ENCODE data around the gene CLK3. TPM values are rescaled to one million over a fixed set of nuclear protein-coding genes. Genes with fewer than 3 reads are reported as not detected.
A peak's percentile ranks its signal among the peaks of the same experiment; 100 is the strongest.

CLK3 gene
- total and polyA plus RNA-seq, 10 of the 15 experiments (the other 5 are each of a cell fraction or from before 2014, with no cell fraction given): 3.3 to 169 (median 66.2) TPM

- no peak for TF ChIP-seq NR2C1 (IDR thresholded peaks at IDR 0.05)
- no peak for TF ChIP-seq CHD2 (IDR thresholded peaks at IDR 0.05; ENCODE audit: borderline replicate concordance, low read depth, low read length)
- TF ChIP-seq KDM1A (IDR thresholded peaks at IDR 0.05; ENCODE audit: borderline replicate concordance): no peak
- TF ChIP-seq GATAD2B (conservative IDR thresholded peaks at IDR 0.05; ENCODE audit: low read depth): no peak
- SMC1A ChIA-PET (ENCODE audit: uncharacterized antibody, unreplicated experiment): interaction anchor here (0.7 to 2.2 kb wide), 4 partner anchors 50 to 67 kb away, joined by 3 to 10 read pairs (median 4); no protein-coding TSS in a partner anchor
- RAD21 ChIA-PET (ENCODE audit: unreplicated experiment): interaction anchor here (2.1 kb wide), 1 partner anchor 14 kb away, joined by 7 read pairs; no protein-coding TSS in a partner anchor
- H3K4me1 ChIP-seq (ENCODE audit: control insufficient read depth, insufficient read depth, low read length): peaks cover 5% of the 10 kb centered on the region; the same call in 1 of the 2 replicates
- intact Hi-C loops (cut with micrococcal nuclease; ENCODE audit: unreplicated experiment): no loop called here
- in situ Hi-C loops (cut with MboI): no loop called here
- no peak for FAIRE-seq
- no TSS peak for BruUV-seq (replicated peaks)
- peaks cover 29% of the 10 kb centered on the region for H3K79me2 ChIP-seq (ENCODE audit: control insufficient read depth, insufficient read depth, low read length)
- H3K4me2 ChIP-seq (ENCODE audit: control insufficient read depth, insufficient read depth): no peak overlapping the region
- H4K20me1 ChIP-seq (ENCODE audit: control insufficient read depth, insufficient read depth): peaks cover 6% of the 10 kb centered on the region; the same call in 1 of the 2 replicates
- H2AFZ ChIP-seq (ENCODE audit: control insufficient read depth, low read depth, low read length): no peak overlapping the region
- CTCF ChIA-PET: interaction anchor here (1.1 to 18.5 kb wide), 3 partner anchors 9 to 23 kb away, joined by 4 to 206 read pairs (median 4); no protein-coding TSS in a partner anchor
- H3K27me3 ChIP-seq (replicated peaks in 1 of 2; ENCODE audit: control insufficient read depth in 2 of 2, insufficient read depth in 2 of 2, low read length in 1 of 2): no peaks in the 10 kb centered on the region; a peak in 1 of 4 replicates
- POLR2A ChIA-PET: interaction anchor here (1.7 to 4.8 kb wide), 3 partner anchors 14 to 71 kb away, joined by 5 to 30 read pairs (median 17); partner anchors contain the start of gene ARID3B
- H3K9ac ChIP-seq (ENCODE audit: control insufficient read depth, insufficient read depth, low read length): no peak overlapping the region
- DNase-seq (ENCODE audit: low read depth, low spot score): no peak
- H3K4me3 ChIP-seq: no peak overlapping the region
- ATAC-seq: no peak
- H3K9me3 ChIP-seq (replicated peaks; ENCODE audit: control insufficient read depth, insufficient read depth, low read length): no peaks in the 10 kb centered on the region
- no peaks in the 10 kb centered on the region for H3K36me3 ChIP-seq (ENCODE audit: control insufficient read depth in 2 of 2, insufficient read depth in 2 of 2, low read length in 1 of 2)
- no peak overlapping the region for H3K27ac ChIP-seq (ENCODE audit: control insufficient read depth, insufficient read depth)
- 41% methylated on average over 2 of the region's 2 CpGs for WGBS (ENCODE audit: insufficient coverage, insufficient replicate concordance, low lambda C conversion rate, missing lambda C conversion rate)
Observed at GRCh38 chr15:74612677-74613076, 3.0 kb upstream of the CLK3 start.

- RAD21 ChIA-PET (ENCODE audit: unreplicated experiment): interaction anchor here (1.1 to 2.1 kb wide), 4 partner anchors 15 to 228 kb away, joined by 5 to 9 read pairs (median 7); partner anchors contain the start of gene ARID3B
- CTCF ChIA-PET: interaction anchor here (0.8 to 18.5 kb wide), 8 partner anchors 8 to 288 kb away, joined by 3 to 206 read pairs (median 4); no protein-coding TSS in a partner anchor
- no TSS peak for BruUV-seq (replicated peaks)
- 37% methylated on average over 6 of the region's 6 CpGs for WGBS (ENCODE audit: insufficient coverage, insufficient replicate concordance, low lambda C conversion rate, missing lambda C conversion rate)
- POLR2A ChIA-PET: interaction anchor here (0.6 to 4.8 kb wide), 7 partner anchors 15 to 235 kb away, joined by 3 to 30 read pairs (median 4); partner anchors contain the start of genes ARID3B and UBL7
- DNase-seq (ENCODE audit: low read depth, low spot score): no peak
- no peak for ATAC-seq
- no peak overlapping the region for H2AFZ ChIP-seq (ENCODE audit: control insufficient read depth, low read depth, low read length)
- SMC1A ChIA-PET (ENCODE audit: uncharacterized antibody, unreplicated experiment): interaction anchor here (1.0 to 2.2 kb wide), 5 partner anchors 18 to 73 kb away, joined by 3 to 10 read pairs (median 5); no protein-coding TSS in a partner anchor
- H3K9ac ChIP-seq (ENCODE audit: control insufficient read depth, insufficient read depth, low read length): no peak overlapping the region
- no peaks in the 10 kb centered on the region; a peak in 1 of 4 replicates for H3K27me3 ChIP-seq (replicated peaks in 1 of 2; ENCODE audit: control insufficient read depth in 2 of 2, insufficient read depth in 2 of 2, low read length in 1 of 2)
- intact Hi-C loops (cut with micrococcal nuclease; ENCODE audit: unreplicated experiment) (no loop called here), in situ Hi-C loops (cut with MboI) (no loop called here)
- FAIRE-seq: no peak
- no peak overlapping the region for H3K4me3 ChIP-seq
- 0 out of 4 replicates have a peak, but pooled peaks cover 0 to 2% of the 10 kb centered on the region in 2 experiments for H3K36me3 ChIP-seq (ENCODE audit: control insufficient read depth in 2 of 2, insufficient read depth in 2 of 2, low read length in 1 of 2)
- TF ChIP-seq PML (IDR thresholded peaks at IDR 0.05; ENCODE audit: low read length) (no peak), BCLAF1 (IDR thresholded peaks at IDR 0.05) (no peak), TARDBP (IDR thresholded peaks at IDR 0.05; ENCODE audit: borderline replicate concordance) (no peak), RBBP5 (conservative IDR thresholded peaks at IDR 0.05) (no peak)
- H3K9me3 ChIP-seq (replicated peaks; ENCODE audit: control insufficient read depth, insufficient read depth, low read length): no peaks in the 10 kb centered on the region
- peaks cover 9% of the 10 kb centered on the region; the same call in 1 of the 2 replicates for H3K4me1 ChIP-seq (ENCODE audit: control insufficient read depth, insufficient read depth, low read length)
- peaks cover 9% of the 10 kb centered on the region for H4K20me1 ChIP-seq (ENCODE audit: control insufficient read depth, insufficient read depth)
- no peak overlapping the region for H3K27ac ChIP-seq (ENCODE audit: control insufficient read depth, insufficient read depth)
- H3K79me2 ChIP-seq (ENCODE audit: control insufficient read depth, insufficient read depth, low read length): peaks cover 35% of the 10 kb centered on the region
- peak overlapping the region; percentile 90 for H3K4me2 ChIP-seq (ENCODE audit: control insufficient read depth, insufficient read depth)
Observed at GRCh38 chr15:74613089-74613952, 2.3 kb upstream of the CLK3 start.
